ENCODE results near the gene ASTN2. TPM values are rescaled to one million over a fixed set of nuclear protein-coding genes. Genes with fewer than 3 reads are reported as not detected.

ASTN2 gene
- total and polyA plus RNA-seq, 7 experiments from 2014 or later = 2.2 to 5.3 (median 4.0) TPM

- ChIA-PET CTCF (no interaction called here), POLR2A (no interaction called here)
- Histone ChIP-seq H3K27ac (ENCODE audit: low read depth, low read length) (no peak overlapping the region), H3K9me3 (ENCODE audit: control insufficient read depth in 2 of 3, low read length in 3 of 3) (no peaks in the 10 kb centered on the region), H3K4me3 (ENCODE audit: low read length) (no peak overlapping the region), H3K36me3 (ENCODE audit: control insufficient read depth in 2 of 3, insufficient read depth in 3 of 3, low read length in 3 of 3) (no peaks in the 10 kb centered on the region), H3K27me3 (ENCODE audit: control insufficient read depth in 2 of 2, insufficient read depth in 2 of 2, low read length in 2 of 2) (no peaks in the 10 kb centered on the region), H3K4me1 (ENCODE audit: control insufficient read depth in 2 of 2, insufficient read depth in 2 of 2, low read length in 2 of 2) (no peaks in the 10 kb centered on the region)
- Mint-ChIP-seq H3K4me1 (peaks cover 0 to 5% (median 2%) of the 10 kb centered on the region in 7 donors), H3K4me3 (no peak overlapping the region), H3K27ac (no peak overlapping the region), H3K27me3 (peaks cover 41 to 61% (median 45%) of the 10 kb centered on the region in 5 donors), H3K9me3 (peaks cover 0 to 17% (median 8%) of the 10 kb centered on the region in 11 donors), H3K36me3 (peaks cover 0 to 11% (median 0%) of the 10 kb centered on the region in 5 donors)
- intact Hi-C loops (cut with micrococcal nuclease) = no loop called here
- ATAC-seq (no peak), DNase-seq (no peak)
Observed at GRCh38 chr9:117409321-117409720, 5.5 kb downstream of the ASTN2 start.

GRCh38 chr9:117407436-117408022 is 7.3 kb downstream of the ASTN2 start:
- peaks cover 24 to 48% (median 31%) of the 10 kb centered on the region in 5 donors for H3K27me3 Mint-ChIP-seq

GRCh38 chr9:117405950-117406705 is 8.7 kb downstream of the ASTN2 start:
- ATAC-seq (no peak), DNase-seq (no peak)
- Mint-ChIP-seq H3K27me3 (peaks cover 11 to 40% (median 21%) of the 10 kb centered on the region in 5 donors), H3K4me3 (no peak overlapping the region), H3K27ac (no peak overlapping the region), H3K4me1 (no peaks in the 10 kb centered on the region), H3K9me3 (peaks cover 0 to 13% (median 9%) of the 10 kb centered on the region in 11 donors), H3K36me3 (peaks cover 0 to 9% (median 0%) of the 10 kb centered on the region in 5 donors)
- Histone ChIP-seq H3K4me3 (ENCODE audit: low read length) (no peak overlapping the region), H3K4me1 (ENCODE audit: control insufficient read depth in 2 of 2, insufficient read depth in 2 of 2, low read length in 2 of 2) (no peaks in the 10 kb centered on the region), H3K27me3 (ENCODE audit: control insufficient read depth in 2 of 2, insufficient read depth in 2 of 2, low read length in 2 of 2) (no peaks in the 10 kb centered on the region), H3K36me3 (ENCODE audit: control insufficient read depth in 2 of 3, insufficient read depth in 3 of 3, low read length in 3 of 3) (no peaks in the 10 kb centered on the region), H3K9me3 (ENCODE audit: control insufficient read depth in 2 of 3, low read length in 3 of 3) (no peaks in the 10 kb centered on the region), H3K27ac (ENCODE audit: low read depth, low read length) (no peak overlapping the region)
- ChIA-PET POLR2A (no interaction called here), CTCF (no interaction called here)
- intact Hi-C loops (cut with micrococcal nuclease) = no loop called here

More at GRCh38 chr9:117407436-117408022, 7.3 kb downstream of the ASTN2 start:
- Histone ChIP-seq H3K9me3 (ENCODE audit: control insufficient read depth in 2 of 3, low read length in 3 of 3) (no peaks in the 10 kb centered on the region), H3K27me3 (ENCODE audit: control insufficient read depth in 2 of 2, insufficient read depth in 2 of 2, low read length in 2 of 2) (no peaks in the 10 kb centered on the region), H3K4me1 (ENCODE audit: control insufficient read depth in 2 of 2, insufficient read depth in 2 of 2, low read length in 2 of 2) (no peaks in the 10 kb centered on the region), H3K27ac (ENCODE audit: low read depth, low read length) (no peak overlapping the region), H3K4me3 (ENCODE audit: low read length) (no peak overlapping the region), H3K36me3 (ENCODE audit: control insufficient read depth in 2 of 3, insufficient read depth in 3 of 3, low read length in 3 of 3) (no peaks in the 10 kb centered on the region)
- Mint-ChIP-seq H3K9me3 (peaks cover 0 to 17% (median 8%) of the 10 kb centered on the region in 11 donors), H3K4me3 (no peak overlapping the region), H3K4me1 (no peaks in the 10 kb centered on the region), H3K27ac (no peak overlapping the region), H3K36me3 (peaks cover 0 to 11% (median 0%) of the 10 kb centered on the region in 5 donors)
- ChIA-PET POLR2A (no interaction called here), CTCF (no interaction called here)
- ATAC-seq (no peak), DNase-seq (no peak)
- intact Hi-C loops (cut with micrococcal nuclease) = no loop called here

- H3K36me3 Mint-ChIP-seq = no peaks in the 10 kb centered on the region
Observed at GRCh38 chr9:117403848-117404247, 11.0 kb downstream of the ASTN2 start.

GRCh38 chr9:117403403-117403811 is 11.4 kb downstream of the ASTN2 start:
- Mint-ChIP-seq H3K36me3 (no peaks in the 10 kb centered on the region), H3K4me3 (no peak overlapping the region), H3K27ac (no peak overlapping the region), H3K9me3 (peaks cover 0 to 10% (median 5%) of the 10 kb centered on the region in 11 donors), H3K27me3 (peaks cover 4 to 21% (median 10%) of the 10 kb centered on the region in 5 donors), H3K4me1 (no peaks in the 10 kb centered on the region)
- Histone ChIP-seq H3K4me3 (ENCODE audit: low read length) (no peak overlapping the region), H3K36me3 (ENCODE audit: control insufficient read depth in 2 of 3, insufficient read depth in 3 of 3, low read length in 3 of 3) (no peaks in the 10 kb centered on the region), H3K4me1 (ENCODE audit: control insufficient read depth in 2 of 2, insufficient read depth in 2 of 2, low read length in 2 of 2) (no peaks in the 10 kb centered on the region), H3K9me3 (ENCODE audit: control insufficient read depth in 2 of 3, low read length in 3 of 3) (no peaks in the 10 kb centered on the region), H3K27ac (ENCODE audit: low read depth, low read length) (no peak overlapping the region), H3K27me3 (ENCODE audit: control insufficient read depth in 2 of 2, insufficient read depth in 2 of 2, low read length in 2 of 2) (no peaks in the 10 kb centered on the region)
- no peak for DNase-seq
- ChIA-PET CTCF (no interaction called here), POLR2A (no interaction called here)
- no peak for ATAC-seq
- intact Hi-C loops (cut with micrococcal nuclease) = no loop called here

More at GRCh38 chr9:117403848-117404247, 11.0 kb downstream of the ASTN2 start:
- ChIA-PET POLR2A (no interaction called here), CTCF (no interaction called here)
- H3K4me3 ChIP-seq (ENCODE audit: low read length) = no peak overlapping the region
- no peak overlapping the region for H3K4me3 Mint-ChIP-seq
- ATAC-seq = no peak
- H3K9me3 ChIP-seq (ENCODE audit: control insufficient read depth in 2 of 3, low read length in 3 of 3) = no peaks in the 10 kb centered on the region
- no peak for DNase-seq
- H3K27me3 Mint-ChIP-seq = peaks cover 4 to 25% (median 9%) of the 10 kb centered on the region in 5 donors
- H3K9me3 Mint-ChIP-seq = peaks cover 0 to 10% (median 5%) of the 10 kb centered on the region in 11 donors
- no peaks in the 10 kb centered on the region for H3K36me3 ChIP-seq (ENCODE audit: control insufficient read depth in 2 of 3, insufficient read depth in 3 of 3, low read length in 3 of 3)
- no peaks in the 10 kb centered on the region for H3K27me3 ChIP-seq (ENCODE audit: control insufficient read depth in 2 of 2, insufficient read depth in 2 of 2, low read length in 2 of 2)
- H3K4me1 Mint-ChIP-seq = no peaks in the 10 kb centered on the region
- no peak overlapping the region for H3K27ac Mint-ChIP-seq
- H3K27ac ChIP-seq (ENCODE audit: low read depth, low read length) = no peak overlapping the region
- no peaks in the 10 kb centered on the region for H3K4me1 ChIP-seq (ENCODE audit: control insufficient read depth in 2 of 2, insufficient read depth in 2 of 2, low read length in 2 of 2)
- intact Hi-C loops (cut with micrococcal nuclease) = no loop called here

GRCh38 chr9:117400171-117400570 is 14.7 kb downstream of the ASTN2 start:
- ChIA-PET CTCF (no interaction called here), POLR2A (no interaction called here)
- Histone ChIP-seq H3K27ac (ENCODE audit: low read depth, low read length) (no peak overlapping the region), H3K4me1 (ENCODE audit: control insufficient read depth in 2 of 2, insufficient read depth in 2 of 2, low read length in 2 of 2) (no peaks in the 10 kb centered on the region), H3K4me3 (ENCODE audit: low read length) (no peak overlapping the region), H3K36me3 (ENCODE audit: control insufficient read depth in 2 of 3, insufficient read depth in 3 of 3, low read length in 3 of 3) (no peaks in the 10 kb centered on the region), H3K27me3 (ENCODE audit: control insufficient read depth in 2 of 2, insufficient read depth in 2 of 2, low read length in 2 of 2) (no peaks in the 10 kb centered on the region), H3K9me3 (ENCODE audit: control insufficient read depth in 2 of 3, low read length in 3 of 3) (no peaks in the 10 kb centered on the region)
- no peak for DNase-seq
- Mint-ChIP-seq H3K36me3 (no peaks in the 10 kb centered on the region), H3K4me1 (no peaks in the 10 kb centered on the region), H3K4me3 (no peak overlapping the region), H3K27me3 (peaks cover 0 to 10% (median 5%) of the 10 kb centered on the region in 5 donors), H3K27ac (no peak overlapping the region), H3K9me3 (peaks cover 0 to 8% (median 3%) of the 10 kb centered on the region in 11 donors)
- no peak for ATAC-seq
- intact Hi-C loops (cut with micrococcal nuclease) = no loop called here
